GM21390 (cell line): ENCODE data around the gene MBTPS1.

Experiments
- ATAC-seq: cut with Tn5 transposase; IDR thresholded peaks from one replicate; pipeline ENCODE4 v1.9.1; 2021; ENCODE audit not compliant: unreplicated experiment

MBTPS1 gene

GRCh38 chr16:84013787-84014569, 102.8 kb downstream of the MBTPS1 start:
- ATAC-seq = peak; percentile 88

GRCh38 chr16:84009282-84009681, 107.5 kb downstream of the MBTPS1 start:
- no peak for ATAC-seq

- ATAC-seq = no peak
Observed at GRCh38 chr16:84007965-84008364, 108.8 kb downstream of the MBTPS1 start.

- no peak for ATAC-seq
Observed at GRCh38 chr16:84007520-84007919, 109.2 kb downstream of the MBTPS1 start.

GRCh38 chr16:84005391-84005790, 111.4 kb downstream of the MBTPS1 start:
- ATAC-seq = no peak

- ATAC-seq = no peak
Observed at GRCh38 chr16:84004442-84004841, 112.3 kb downstream of the MBTPS1 start.
